Astrocyte (in vitro differentiated cells and primary cell): ENCODE measurements around the gene PCP2. TPM values are rescaled to one million over a fixed set of nuclear protein-coding genes. Genes with fewer than 3 reads are reported as not detected.

Source experiments
- DNase-seq: peaks from one replicate; pipeline ENCODE4 v3.0.0-alpha.2; 2010; ENCODE audit warnings: low read depth
- FAIRE-seq: peaks from 2 replicates; lab custom pipeline; 2011; peaks lifted over from hg19 to GRCh38; lab: Jason Lieb, UNC
- H2AFZ ChIP-seq: 2 replicates; pipeline ENCODE4 v1.6.0; 2012; ENCODE audit warnings: low read depth, low read length, inconsistent platforms
- H3K27ac ChIP-seq: 2 replicates; pipeline ENCODE4 v1.5.1; 2011; ENCODE audit warnings: low read depth, low read length, inconsistent platforms
- H3K27me3 ChIP-seq: 2 replicates; pipeline ENCODE4 v1.6.0; 2011; ENCODE audit warnings: low read length, inconsistent platforms; ENCODE audit not compliant: insufficient read depth
- H3K36me3 ChIP-seq: 2 replicates; pipeline ENCODE4 v1.5.1; 2011; ENCODE audit warnings: low read length, inconsistent platforms; ENCODE audit not compliant: insufficient read depth
- H3K4me1 ChIP-seq: 2 replicates; pipeline ENCODE4 v1.5.1; 2011; ENCODE audit warnings: low read length, inconsistent platforms; ENCODE audit not compliant: insufficient read depth
- H3K4me2 ChIP-seq: 2 replicates; pipeline ENCODE4 v1.6.0; 2012; ENCODE audit warnings: low read length, inconsistent platforms
- H3K4me3 ChIP-seq: 2 replicates; pipeline ENCODE4 v1.5.1; 2011; ENCODE audit warnings: low read depth, mild to moderate bottlenecking, low read length, inconsistent platforms; ENCODE audit not compliant: insufficient read depth
- H3K79me2 ChIP-seq: 2 replicates; pipeline ENCODE4 v1.6.0; 2012; ENCODE audit warnings: mild to moderate bottlenecking, low read length, inconsistent platforms; ENCODE audit not compliant: insufficient read depth
- H3K9ac ChIP-seq: 2 replicates; pipeline ENCODE4 v1.6.0; 2012; ENCODE audit warnings: mild to moderate bottlenecking, low read length, inconsistent platforms
- H3K9me3 ChIP-seq: 2 replicates; pipeline ENCODE4 v1.5.1; 2012; ENCODE audit warnings: low read depth, mild to moderate bottlenecking, low read length, inconsistent platforms; ENCODE audit not compliant: insufficient read depth
- H4K20me1 ChIP-seq: 2 replicates; pipeline ENCODE4 v1.6.0; 2012; ENCODE audit warnings: low read length, inconsistent platforms; ENCODE audit not compliant: insufficient read depth
- H3K27ac Mint-ChIP-seq: one replicate; pipeline ENCODE4 v1.8.0; 2021; ENCODE audit warnings: mild to moderate bottlenecking, mixed read lengths; ENCODE audit not compliant: unreplicated experiment
- H3K27me3 Mint-ChIP-seq: one replicate; pipeline ENCODE4 v1.8.0; 2021; ENCODE audit warnings: low read depth, mixed read lengths; ENCODE audit not compliant: unreplicated experiment
- H3K36me3 Mint-ChIP-seq: one replicate; pipeline ENCODE4 v1.8.0; 2021; ENCODE audit warnings: low read depth, mixed read lengths; ENCODE audit not compliant: unreplicated experiment
- H3K4me1 Mint-ChIP-seq: one replicate; pipeline ENCODE4 v1.8.0; 2021; ENCODE audit warnings: low read depth, mixed read lengths; ENCODE audit not compliant: unreplicated experiment
- H3K4me3 Mint-ChIP-seq: one replicate; pipeline ENCODE4 v1.8.0; 2021; ENCODE audit warnings: mild to moderate bottlenecking, moderate library complexity, mixed read lengths; ENCODE audit not compliant: unreplicated experiment
- H3K9me3 Mint-ChIP-seq: one replicate; pipeline ENCODE4 v1.8.0; 2021; ENCODE audit warnings: mild to moderate bottlenecking, mixed read lengths; ENCODE audit not compliant: unreplicated experiment
- CTCF ChIP-seq: IDR thresholded peaks from 2 replicates; pipeline ENCODE4 v1.5.1; 2011; ENCODE audit warnings: low read depth, mild to moderate bottlenecking, inconsistent platforms, low read length, moderate library complexity; ENCODE audit not compliant: insufficient read depth
- EZH2 ChIP-seq: IDR thresholded peaks from 2 replicates; pipeline ENCODE4 v1.6.1; 2012; ENCODE audit warnings: mild to moderate bottlenecking, low read length, inconsistent platforms; ENCODE audit not compliant: insufficient read depth
- total RNA-seq: library from RNA; stranded (reverse); gene quantifications from 2 replicates; pipeline ENCODE4 v1.2.1, GENCODE V29; 2021

Gene PCP2
- total RNA-seq, 1 donor from 2014 or later = not detected

- peaks cover 1% of the 10 kb centered on the region for H3K36me3 Mint-ChIP-seq
- H3K4me1 Mint-ChIP-seq = no peaks in the 10 kb centered on the region
- Histone ChIP-seq H2AFZ (no peak overlapping the region), H3K9ac (no peak overlapping the region), H3K4me3 (no peak overlapping the region), H3K27ac (no peak overlapping the region), H4K20me1 (no peaks in the 10 kb centered on the region), H3K79me2 (no peaks in the 10 kb centered on the region), H3K4me2 (no peak overlapping the region), H3K36me3 (no peaks in the 10 kb centered on the region), H3K27me3 (peaks cover 2% of the 10 kb centered on the region), H3K4me1 (no peaks in the 10 kb centered on the region), H3K9me3 (no peaks in the 10 kb centered on the region)
- no peak overlapping the region for H3K27ac Mint-ChIP-seq
- H3K4me3 Mint-ChIP-seq = no peak overlapping the region
- DNase-seq = no peak
- no peak for TF ChIP-seq EZH2
- no peak for TF ChIP-seq CTCF
- no peaks in the 10 kb centered on the region for H3K9me3 Mint-ChIP-seq
- peaks cover 16% of the 10 kb centered on the region for H3K27me3 Mint-ChIP-seq
- no peak for FAIRE-seq
Observed at GRCh38 chr19:7647156-7647555, 13.6 kb upstream of the PCP2 start.

GRCh38 chr19:7646426-7646700, 12.8 kb upstream of the PCP2 start:
- H3K9me3 ChIP-seq = no peaks in the 10 kb centered on the region
- no peak overlapping the region for H3K27ac ChIP-seq
- H3K4me3 ChIP-seq = no peak overlapping the region
- no peak overlapping the region for H2AFZ ChIP-seq
- peaks cover 1% of the 10 kb centered on the region for H3K36me3 Mint-ChIP-seq
- TF ChIP-seq EZH2 (no peak), CTCF (no peak)
- no peak overlapping the region for H3K4me2 ChIP-seq
- no peak overlapping the region for H3K27ac Mint-ChIP-seq
- H3K36me3 ChIP-seq = no peaks in the 10 kb centered on the region
- H3K9me3 Mint-ChIP-seq = no peaks in the 10 kb centered on the region
- no peak overlapping the region for H3K9ac ChIP-seq
- FAIRE-seq (no peak), DNase-seq (no peak)
- no peaks in the 10 kb centered on the region for H3K4me1 Mint-ChIP-seq
- H3K27me3 Mint-ChIP-seq = peaks cover 11% of the 10 kb centered on the region
- no peaks in the 10 kb centered on the region for H3K79me2 ChIP-seq
- H3K27me3 ChIP-seq = peaks cover 2% of the 10 kb centered on the region
- H3K4me3 Mint-ChIP-seq = no peak overlapping the region
- no peaks in the 10 kb centered on the region for H4K20me1 ChIP-seq
- H3K4me1 ChIP-seq = no peaks in the 10 kb centered on the region

GRCh38 chr19:7645656-7646425, 12.3 kb upstream of the PCP2 start:
- DNase-seq (no peak), FAIRE-seq (no peak)
- H3K79me2 ChIP-seq = no peaks in the 10 kb centered on the region
- no peaks in the 10 kb centered on the region for H3K36me3 ChIP-seq
- H3K4me2 ChIP-seq = no peak overlapping the region
- H3K4me1 Mint-ChIP-seq = no peaks in the 10 kb centered on the region
- TF ChIP-seq EZH2 (no peak), CTCF (no peak)
- no peak overlapping the region for H3K27ac Mint-ChIP-seq
- no peak overlapping the region for H3K4me3 ChIP-seq
- no peaks in the 10 kb centered on the region for H4K20me1 ChIP-seq
- H3K9ac ChIP-seq = no peak overlapping the region
- H3K4me3 Mint-ChIP-seq = no peak overlapping the region
- no peak overlapping the region for H2AFZ ChIP-seq
- no peaks in the 10 kb centered on the region for H3K9me3 ChIP-seq
- H3K36me3 Mint-ChIP-seq = peaks cover 1% of the 10 kb centered on the region
- H3K27me3 Mint-ChIP-seq = peaks cover 8% of the 10 kb centered on the region
- H3K9me3 Mint-ChIP-seq = no peaks in the 10 kb centered on the region
- H3K4me1 ChIP-seq = no peaks in the 10 kb centered on the region
- H3K27me3 ChIP-seq = peaks cover 1% of the 10 kb centered on the region
- H3K27ac ChIP-seq = no peak overlapping the region
